IPS-18a (cell line): ENCODE data around the gene TMEM132D.
"Not testable (repeated sequence)": the region's sequence is repeated elsewhere in the genome, so short reads cannot be mapped to it uniquely, and the experiment has no call there.

Source experiments
- H3K27ac ChIP-seq: one replicate; pipeline ENCODE4 v1.5.1; 2013; ENCODE audit warnings: low read length
- H3K27me3 ChIP-seq: one replicate; pipeline ENCODE4 v1.6.1; 2013; ENCODE audit warnings: mild to moderate bottlenecking, low read length; ENCODE audit not compliant: control insufficient read depth, insufficient read depth
- H3K36me3 ChIP-seq: one replicate; pipeline ENCODE4 v1.6.1; 2013; ENCODE audit warnings: low read depth, low read length; ENCODE audit not compliant: control insufficient read depth
- H3K4me1 ChIP-seq: one replicate; pipeline ENCODE4 v1.6.1; 2013; ENCODE audit warnings: low read depth, low read length; ENCODE audit not compliant: control insufficient read depth
- H3K4me3 ChIP-seq: one replicate; pipeline ENCODE4 v1.5.1; 2013; ENCODE audit warnings: low read length
- H3K9ac ChIP-seq: one replicate; pipeline ENCODE4 v1.6.1; 2013; ENCODE audit warnings: mild to moderate bottlenecking, low read length, moderate library complexity
- H3K9me3 ChIP-seq: one replicate; pipeline ENCODE4 v1.6.1; 2013; ENCODE audit warnings: low read depth, low read length; ENCODE audit not compliant: control insufficient read depth

Gene TMEM132D

GRCh38 chr12:129208566-129208965 is 695.3 kb downstream of the TMEM132D start:
- Histone ChIP-seq H3K27me3 (no peaks in the 10 kb centered on the region), H3K9me3 (peaks cover 6% of the 10 kb centered on the region), H3K36me3 (no peaks in the 10 kb centered on the region), H3K4me1 (no peaks in the 10 kb centered on the region), H3K27ac (no peak overlapping the region), H3K4me3 (no peak overlapping the region), H3K9ac (no peak overlapping the region)

GRCh38 chr12:129207084-129207483 is 696.7 kb downstream of the TMEM132D start:
- no peak overlapping the region for H3K4me3 ChIP-seq
- no peak overlapping the region for H3K27ac ChIP-seq
- H3K27me3 ChIP-seq: no peaks in the 10 kb centered on the region
- H3K9me3 ChIP-seq: peaks cover 16% of the 10 kb centered on the region
- H3K9ac ChIP-seq: no peak overlapping the region
- no peaks in the 10 kb centered on the region for H3K36me3 ChIP-seq
- no peaks in the 10 kb centered on the region for H3K4me1 ChIP-seq

GRCh38 chr12:129203456-129203855 is 700.4 kb downstream of the TMEM132D start:
- Histone ChIP-seq H3K9me3 (peaks cover 20% of the 10 kb centered on the region), H3K9ac (no peak overlapping the region), H3K4me1 (no peaks in the 10 kb centered on the region), H3K36me3 (no peaks in the 10 kb centered on the region), H3K27me3 (no peaks in the 10 kb centered on the region), H3K27ac (no peak overlapping the region), H3K4me3 (no peak overlapping the region)

- no peak overlapping the region for H3K4me3 ChIP-seq
- peaks cover 20% of the 10 kb centered on the region for H3K9me3 ChIP-seq
- no peak overlapping the region for H3K27ac ChIP-seq
- H3K36me3 ChIP-seq: no peaks in the 10 kb centered on the region
- H3K9ac ChIP-seq: no peak overlapping the region
- no peaks in the 10 kb centered on the region for H3K4me1 ChIP-seq
- no peaks in the 10 kb centered on the region for H3K27me3 ChIP-seq
These were observed 701.6 kb downstream of the TMEM132D start for GRCh38 chr12:129202109-129202814.

- H3K4me1 ChIP-seq: no peaks in the 10 kb centered on the region
- no peak overlapping the region for H3K9ac ChIP-seq
- H3K27ac ChIP-seq: no peak overlapping the region
- no peaks in the 10 kb centered on the region for H3K36me3 ChIP-seq
- no peak overlapping the region for H3K4me3 ChIP-seq
- H3K27me3 ChIP-seq: no peaks in the 10 kb centered on the region
- H3K9me3 ChIP-seq: peaks cover 27% of the 10 kb centered on the region
These were observed 702.8 kb downstream of the TMEM132D start for GRCh38 chr12:129201029-129201428.

GRCh38 chr12:129200576-129200975 is 703.2 kb downstream of the TMEM132D start:
- H3K9me3 ChIP-seq: peaks cover 27% of the 10 kb centered on the region

GRCh38 chr12:129196927-129197326 is 706.9 kb downstream of the TMEM132D start:
- no peak overlapping the region for H3K4me3 ChIP-seq
- H3K27me3 ChIP-seq: no peaks in the 10 kb centered on the region
- H3K9ac ChIP-seq: no peak overlapping the region
- H3K9me3 ChIP-seq: peaks cover 11% of the 10 kb centered on the region
- H3K4me1 ChIP-seq: no peaks in the 10 kb centered on the region
- H3K27ac ChIP-seq: no peak overlapping the region
- H3K36me3 ChIP-seq: no peaks in the 10 kb centered on the region

More at GRCh38 chr12:129200576-129200975, 703.2 kb downstream of the TMEM132D start:
- no peaks in the 10 kb centered on the region for H3K4me1 ChIP-seq
- H3K9ac ChIP-seq: no peak overlapping the region
- no peak overlapping the region for H3K27ac ChIP-seq
- no peak overlapping the region for H3K4me3 ChIP-seq
- H3K27me3 ChIP-seq: no peaks in the 10 kb centered on the region
- H3K36me3 ChIP-seq: no peaks in the 10 kb centered on the region

GRCh38 chr12:129195081-129195480 is 708.7 kb downstream of the TMEM132D start:
- no peak overlapping the region for H3K27ac ChIP-seq
- H3K27me3 ChIP-seq: no peaks in the 10 kb centered on the region
- H3K4me1 ChIP-seq: no peaks in the 10 kb centered on the region
- peaks cover 7% of the 10 kb centered on the region for H3K9me3 ChIP-seq
- H3K9ac ChIP-seq: no peak overlapping the region
- H3K36me3 ChIP-seq: no peaks in the 10 kb centered on the region
- H3K4me3 ChIP-seq: no peak overlapping the region

GRCh38 chr12:129193263-129193871 is 710.5 kb downstream of the TMEM132D start:
- Histone ChIP-seq H3K4me3 (no peak overlapping the region), H3K9me3 (peaks cover 7% of the 10 kb centered on the region), H3K4me1 (no peaks in the 10 kb centered on the region), H3K9ac (no peak overlapping the region), H3K36me3 (no peaks in the 10 kb centered on the region), H3K27ac (no peak overlapping the region), H3K27me3 (no peaks in the 10 kb centered on the region)

- peaks cover 12% of the 10 kb centered on the region for H3K9me3 ChIP-seq
- H3K4me3 ChIP-seq: no peak overlapping the region
- H3K27ac ChIP-seq: no peak overlapping the region
- no peaks in the 10 kb centered on the region for H3K36me3 ChIP-seq
- no peaks in the 10 kb centered on the region for H3K4me1 ChIP-seq
- H3K9ac ChIP-seq: no peak overlapping the region
- no peaks in the 10 kb centered on the region for H3K27me3 ChIP-seq
These were observed 713.0 kb downstream of the TMEM132D start for GRCh38 chr12:129190827-129191226.

- not testable (repeated sequence) for H3K36me3 ChIP-seq, H3K4me1 ChIP-seq, H3K27me3 ChIP-seq, H3K27ac ChIP-seq, H3K9ac ChIP-seq, H3K4me3 ChIP-seq
- peaks cover 12% of the 10 kb centered on the region for H3K9me3 ChIP-seq
These were observed 713.9 kb downstream of the TMEM132D start for GRCh38 chr12:129189879-129190278.

GRCh38 chr12:129186952-129187351 is 716.9 kb downstream of the TMEM132D start:
- H3K36me3 ChIP-seq: no peaks in the 10 kb centered on the region
- H3K4me1 ChIP-seq: no peaks in the 10 kb centered on the region
- H3K4me3 ChIP-seq: no peak overlapping the region
- no peak overlapping the region for H3K27ac ChIP-seq
- H3K9ac ChIP-seq: no peak overlapping the region
- no peaks in the 10 kb centered on the region for H3K27me3 ChIP-seq
- peaks cover 12% of the 10 kb centered on the region for H3K9me3 ChIP-seq
